HCT116 (cell line): ENCODE measurements around the gene RABIF. TPM values are rescaled to one million over a fixed set of nuclear protein-coding genes. Genes with fewer than 3 reads are reported as not detected.

Experiments used
- ATAC-seq: fragments of 200-7000 bp; cut with Tn5 transposase; 2 replicates; pipeline ENCODE4 v1.9.1; 2020; ENCODE audit warnings: mild to moderate bottlenecking, moderate library complexity
- BruUV-seq: library from RNA; stranded (reverse); fragments of 400-500 nt; replicated peaks from 2 replicates; lab custom pipeline; 2021; lab: Mats Ljungman, UMichigan
- CTCF ChIA-PET: fragments of 300-600 bp; sonication (Branson Sonifier 250); formaldehyde crosslinking; loops from one replicate; lab custom pipeline; 2021; ENCODE audit warnings: antibody characterized with exemption; lab: Charles Lee
- POLR2A ChIA-PET: fragments of 300-600, 350-600 bp; sonication (Branson Sonifier 250); formaldehyde crosslinking; loops from one replicate; lab custom pipeline; 2021; ENCODE audit warnings: antibody characterized with exemption; lab: Charles Lee
- RAD21 ChIA-PET, 2 experiments: fragments of 300-600 bp; sonication (Branson Sonifier 250); formaldehyde crosslinking; loops; one replicate each; lab custom pipeline; 2023; ENCODE audit warnings: low total read pairs in 2 of 2; ENCODE audit not compliant: uncharacterized antibody in 2 of 2, unreplicated experiment in 2 of 2, low non-redundant PET in 1 of 2; lab: Charles Lee
- DNase-seq: peaks from one replicate; pipeline ENCODE4 v3.0.0-alpha.2; 2010; ENCODE audit warnings: low read depth, low spot score
- H2AFZ ChIP-seq: fragments of 200-600 bp; shearing (Covaris generic), sonication (generic); 2 replicates; pipeline ENCODE4 v1.6.1; 2017; ENCODE audit warnings: low read depth, mixed run types, mixed read lengths, antibody characterized with exemption, low read length; ENCODE audit not compliant: poor library complexity, severe bottlenecking
- H3K27ac ChIP-seq: 2 replicates; pipeline ENCODE4 v1.5.1; 2012; ENCODE audit warnings: low read depth, low read length
- H3K27me3 ChIP-seq: fragments of 200-600 bp; sonication (generic); 2 replicates; pipeline ENCODE4 v1.6.1; 2016; ENCODE audit warnings: mixed run types, low read length, mixed read lengths; ENCODE audit not compliant: insufficient read depth
- H3K36me3 ChIP-seq, 2 experiments: fragments of 200-500 bp in 1 of 2; fragments of 200-600 bp in 1 of 2; sonication (Bioruptor generic) in 1 of 2; sonication (generic) in 1 of 2; 2 replicates each; pipeline versions ENCODE4 v1.5.1 to v1.6.1; 2014 to 2016; ENCODE audit warnings: low read length in 2 of 2, inconsistent platforms in 1 of 2, mixed read lengths in 1 of 2, mixed run types in 1 of 2; ENCODE audit not compliant: insufficient read depth in 2 of 2, control insufficient read depth in 1 of 2
- H3K4me1 ChIP-seq, 2 experiments: fragments of 200-600 bp in 1 of 2; sonication (generic) in 1 of 2; 2 replicates each; pipeline versions ENCODE4 v1.5.1 to v1.6.1; 2012 to 2017; ENCODE audit warnings: low read length in 2 of 2, inconsistent platforms in 1 of 2, mild to moderate bottlenecking in 1 of 2, mixed read lengths in 1 of 2, mixed run types in 1 of 2, moderate library complexity in 1 of 2; ENCODE audit not compliant: insufficient read depth in 2 of 2, control insufficient read depth in 1 of 2
- H3K4me2 ChIP-seq: fragments of 200-600 bp; sonication (generic); 2 replicates; pipeline ENCODE4 v1.6.1; 2017; ENCODE audit warnings: mixed run types, low read length, mixed read lengths
- H3K4me3 ChIP-seq, 2 experiments: fragments of 200-600 bp in 1 of 2; sonication (generic) in 1 of 2; replicated peaks in 1 of 2; 2 replicates each; pipeline ENCODE4 v1.5.1; 2011 to 2016; ENCODE audit warnings: low read length in 2 of 2, control low read depth in 1 of 2, low read depth in 1 of 2, mild to moderate bottlenecking in 1 of 2, mixed read lengths in 1 of 2, mixed run types in 1 of 2
- H3K79me2 ChIP-seq: fragments of 200-600 bp; sonication (generic); 2 replicates; pipeline ENCODE4 v1.6.1; 2017; ENCODE audit warnings: mild to moderate bottlenecking, mixed run types, low read length, moderate library complexity, mixed read lengths; ENCODE audit not compliant: insufficient read depth
- H3K9ac ChIP-seq: fragments of 200-600 bp; sonication (generic); 2 replicates; pipeline ENCODE4 v1.6.1; 2016; ENCODE audit warnings: low read length, mixed read lengths
- H3K9me2 ChIP-seq: fragments of 200-600 bp; sonication (generic), shearing (Covaris generic); 2 replicates; pipeline ENCODE4 v1.6.1; 2017; ENCODE audit warnings: mixed run types, mild to moderate bottlenecking, moderate library complexity; ENCODE audit not compliant: insufficient read depth
- H3K9me3 ChIP-seq, 2 experiments: fragments of 200-500 bp in 1 of 2; fragments of 200-600 bp in 1 of 2; sonication (Bioruptor generic) in 1 of 2; sonication (generic) in 1 of 2; 2 replicates each; pipeline ENCODE4 v1.6.1; 2014 to 2017; ENCODE audit warnings: low read length in 2 of 2, mixed read lengths in 2 of 2, inconsistent platforms in 1 of 2, low read depth in 1 of 2, mild to moderate bottlenecking in 1 of 2, mixed run types in 1 of 2, moderate library complexity in 1 of 2; ENCODE audit not compliant: control insufficient read depth in 1 of 2, insufficient read depth in 1 of 2
- H4K20me1 ChIP-seq: fragments of 200-600 bp; sonication (generic), shearing (Covaris generic); 2 replicates; pipeline ENCODE4 v1.6.1; 2017; ENCODE audit warnings: mixed run types, mild to moderate bottlenecking, moderate library complexity; ENCODE audit not compliant: insufficient read depth
- CBX3 ChIP-seq: IDR thresholded peaks from 2 replicates; pipeline ENCODE4 v1.6.1; 2012; ENCODE audit warnings: low read depth
- EGR1 ChIP-seq: IDR thresholded peaks from 2 replicates; pipeline ENCODE4 v1.6.1; 2012; ENCODE audit warnings: low read depth
- ELF1 ChIP-seq: IDR thresholded peaks from 2 replicates; pipeline ENCODE4 v1.6.1; 2012; ENCODE audit warnings: low read depth, borderline replicate concordance
- FOSL1 ChIP-seq: IDR thresholded peaks from 2 replicates; pipeline ENCODE4 v1.6.1; 2012; ENCODE audit warnings: low read depth
- JUND ChIP-seq: IDR thresholded peaks from 2 replicates; pipeline ENCODE4 v1.6.1; 2012
- POLR2A ChIP-seq: IDR thresholded peaks from 2 replicates; pipeline ENCODE4 v1.7.0; 2011; ENCODE audit warnings: borderline replicate concordance; ENCODE audit not compliant: insufficient read depth, insufficient read length; ENCODE audit errors: extremely low read depth
- POLR2AphosphoS5 ChIP-seq: IDR thresholded peaks from 2 replicates; pipeline ENCODE4 v1.6.1; 2011; ENCODE audit warnings: mild to moderate bottlenecking, low read depth, low read length, moderate library complexity
- RAD21 ChIP-seq: IDR thresholded peaks from 2 replicates; pipeline ENCODE4 v1.6.1; 2012; ENCODE audit warnings: low read depth, mild to moderate bottlenecking
- TCF7L2 ChIP-seq: IDR thresholded peaks from 2 replicates; pipeline ENCODE4 v1.7.0; 2011; ENCODE audit warnings: borderline replicate concordance, inconsistent platforms; ENCODE audit not compliant: insufficient read depth, insufficient read length; ENCODE audit errors: extremely low read depth
- YY1 ChIP-seq: IDR thresholded peaks from 2 replicates; pipeline ENCODE4 v1.6.1; 2011; ENCODE audit warnings: low read length, low read depth, moderate library complexity, mild to moderate bottlenecking; ENCODE audit not compliant: insufficient replicate concordance; ENCODE audit errors: extremely low read depth
- ZNF274 ChIP-seq: fragments of 200-500 bp; sonication (Bioruptor generic); IDR thresholded peaks from 2 replicates; pipeline ENCODE4 v1.6.1; 2014; ENCODE audit warnings: mild to moderate bottlenecking, low read depth, low read length, inconsistent platforms
- intact Hi-C: fragments of 100-400 bp; cut with micrococcal nuclease; formaldehyde crosslinking; loops from 2 replicates; pipeline ENCODE4 v1.10.0; 2022
- total RNA-seq: library from RNA; stranded (reverse); gene quantifications from one replicate; pipeline ENCODE4 v1.2.1, GENCODE V29; 2021; ENCODE audit not compliant: unreplicated experiment
- TF ChIP-seq, protein P1 (sequence below): IDR thresholded peaks from 2 replicates; pipeline ENCODE4 v1.6.1; 2012
- TF ChIP-seq, protein P2 (sequence below), 3 experiments: fragments of 200-600 bp in 1 of 3; sonication (generic) in 1 of 3; IDR thresholded peaks in 2 of 3; conservative IDR thresholded peaks in 1 of 3; 2 replicates each; pipeline ENCODE4 v1.5.1; 2012 to 2017; ENCODE audit warnings: low read depth in 2 of 3, low read length in 2 of 3, antibody characterized with exemption in 1 of 3, borderline replicate concordance in 1 of 3, control low read depth in 1 of 3, mild to moderate bottlenecking in 1 of 3, mixed read lengths in 1 of 3, mixed run types in 1 of 3, moderate library complexity in 1 of 3; ENCODE audit not compliant: insufficient read depth in 1 of 3

RABIF gene
- total RNA-seq, 1 experiment from 2014 or later = 5.4 TPM

DNA sequence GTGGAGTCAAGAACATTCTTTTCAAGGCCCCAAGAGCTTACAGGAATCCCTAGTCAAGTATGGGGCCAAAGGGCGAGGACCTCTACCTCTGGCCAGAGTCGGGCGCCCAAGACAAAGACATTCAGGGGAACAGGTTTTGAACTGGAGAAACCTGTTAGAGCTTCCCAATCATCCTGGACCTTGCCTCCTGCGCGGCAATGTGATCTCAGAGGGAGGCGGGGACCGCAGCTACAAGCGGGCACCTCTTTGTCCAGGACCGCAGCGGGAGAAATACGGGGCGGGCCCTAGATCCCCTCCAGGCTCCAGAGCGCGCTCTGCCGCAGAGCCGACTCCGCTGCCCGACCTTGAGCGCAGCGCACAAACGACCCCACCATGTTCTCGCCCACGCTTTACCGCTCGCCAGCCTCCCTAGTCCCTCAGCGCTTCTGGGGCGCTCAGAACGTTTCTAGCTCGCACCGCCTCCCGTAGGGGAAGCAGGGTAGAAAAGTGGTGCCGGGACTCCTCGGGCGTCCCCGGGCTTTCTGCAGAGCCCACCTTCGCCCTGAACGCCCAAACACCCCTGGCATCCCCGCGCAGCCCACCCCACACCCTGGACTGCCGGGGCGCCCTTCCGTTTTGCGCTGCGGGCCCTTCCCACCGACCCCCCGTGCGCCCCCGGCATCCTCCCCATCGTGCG lies 28.1 kb downstream of the RABIF start:
- Histone ChIP-seq H4K20me1 (no peaks in the 10 kb centered on the region), H3K79me2 (no peaks in the 10 kb centered on the region), H3K4me2 (peak overlapping the region; percentile 88), H3K4me1 (peaks cover 8 to 14% of the 10 kb centered on the region in 2 experiments; a peak in 3 of 4 replicates), H2AFZ (peak overlapping the region; percentile 66), H3K27me3 (0 out of 2 replicates have a peak, but pooled peaks cover 2% of the 10 kb centered on the region), H3K4me3 (peak overlapping the region; percentile 76 to 77), H3K9me2 (no peaks in the 10 kb centered on the region), H3K27ac (peak overlapping the region; percentile 46; the same call in 1 of the 2 replicates), H3K36me3 (no peaks in the 10 kb centered on the region), H3K9ac (peak overlapping the region; percentile 68), H3K9me3 (no peaks in the 10 kb centered on the region)
- TF ChIP-seq RAD21 (no peak), POLR2A (no peak), FOSL1 (no peak), CBX3 (no peak), YY1 (no peak), ZNF274 (no peak), TCF7L2 (no peak), EGR1 (peak; percentile 70), JUND (no peak), ELF1 (no peak), POLR2AphosphoS5 (peak; percentile 53; the same call in 1 of the 2 replicates)
- TF ChIP-seq, protein P1, sequence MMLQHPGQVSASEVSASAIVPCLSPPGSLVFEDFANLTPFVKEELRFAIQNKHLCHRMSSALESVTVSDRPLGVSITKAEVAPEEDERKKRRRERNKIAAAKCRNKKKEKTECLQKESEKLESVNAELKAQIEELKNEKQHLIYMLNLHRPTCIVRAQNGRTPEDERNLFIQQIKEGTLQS = no peak
- TF ChIP-seq, protein P2, sequence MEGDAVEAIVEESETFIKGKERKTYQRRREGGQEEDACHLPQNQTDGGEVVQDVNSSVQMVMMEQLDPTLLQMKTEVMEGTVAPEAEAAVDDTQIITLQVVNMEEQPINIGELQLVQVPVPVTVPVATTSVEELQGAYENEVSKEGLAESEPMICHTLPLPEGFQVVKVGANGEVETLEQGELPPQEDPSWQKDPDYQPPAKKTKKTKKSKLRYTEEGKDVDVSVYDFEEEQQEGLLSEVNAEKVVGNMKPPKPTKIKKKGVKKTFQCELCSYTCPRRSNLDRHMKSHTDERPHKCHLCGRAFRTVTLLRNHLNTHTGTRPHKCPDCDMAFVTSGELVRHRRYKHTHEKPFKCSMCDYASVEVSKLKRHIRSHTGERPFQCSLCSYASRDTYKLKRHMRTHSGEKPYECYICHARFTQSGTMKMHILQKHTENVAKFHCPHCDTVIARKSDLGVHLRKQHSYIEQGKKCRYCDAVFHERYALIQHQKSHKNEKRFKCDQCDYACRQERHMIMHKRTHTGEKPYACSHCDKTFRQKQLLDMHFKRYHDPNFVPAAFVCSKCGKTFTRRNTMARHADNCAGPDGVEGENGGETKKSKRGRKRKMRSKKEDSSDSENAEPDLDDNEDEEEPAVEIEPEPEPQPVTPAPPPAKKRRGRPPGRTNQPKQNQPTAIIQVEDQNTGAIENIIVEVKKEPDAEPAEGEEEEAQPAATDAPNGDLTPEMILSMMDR (IDR thresholded peaks at IDR 0.05 in 2 of 3, conservative IDR thresholded peaks at IDR 0.05 in 1 of 3; ENCODE audit: borderline replicate concordance in 1 of 3, insufficient read depth in 1 of 3, low read depth in 2 of 3, low read length in 2 of 3) = no peak
- intact Hi-C loops = loop anchor here (2.0 kb wide), 1 partner anchor 28 kb away; the partner anchor contains the start of gene RABIF
- ATAC-seq = peak; percentile 78
- DNase-seq = peak; percentile 38
- no TSS peak for BruUV-seq
- RAD21 ChIA-PET = interaction anchor here in 1 of 2 experiments (0.7 kb wide), 1 partner anchor 519 kb away, joined by 4 read pairs; no protein-coding TSS in a partner anchor
- CTCF ChIA-PET = interaction anchor here (1.8 kb wide), 1 partner anchor 8 kb away, joined by 7 read pairs; no protein-coding TSS in a partner anchor
- POLR2A ChIA-PET = interaction anchor here (0.7 to 1.3 kb wide), 3 partner anchors 9 to 52 kb away, joined by 3 to 6 read pairs (median 3); no protein-coding TSS in a partner anchor
